Bronchial epithelial cell (primary cell): ENCODE results near the gene INSM2. TPM values are rescaled to one million over a fixed set of nuclear protein-coding genes. Genes with fewer than 3 reads are reported as not detected.
A peak's percentile ranks its signal among the peaks of the same experiment; 100 is the strongest.

ENCODE experiments used
- DNase-seq: peaks from one replicate; pipeline ENCODE4 v3.0.0-alpha.2; 2010; ENCODE audit warnings: low read depth
- FAIRE-seq: peaks from 2 replicates; lab custom pipeline; 2011; peaks lifted over from hg19 to GRCh38; lab: Jason Lieb, UNC
- H3K27me3 ChIP-seq: 2 replicates; pipeline ENCODE4 v1.5.1; 2011; ENCODE audit warnings: low read length; ENCODE audit not compliant: control insufficient read depth, insufficient read depth
- H3K36me3 ChIP-seq: 2 replicates; pipeline ENCODE4 v1.5.1; 2011; ENCODE audit warnings: low read length; ENCODE audit not compliant: control insufficient read depth, insufficient read depth
- H3K4me3 ChIP-seq: 2 replicates; pipeline ENCODE4 v1.5.1; 2011; ENCODE audit warnings: mild to moderate bottlenecking, low read depth, low read length, control low read depth
- total RNA-seq: library from RNA; depleted of rRNA; stranded (reverse); fragments of >200 nt; gene quantifications from 2 replicates; pipeline ENCODE4 v1.2.1, GENCODE V29; 2014
- TF ChIP-seq, protein P1 (sequence below): IDR thresholded peaks from 2 replicates; pipeline ENCODE4 v1.5.1; 2011; ENCODE audit warnings: mild to moderate bottlenecking, moderate library complexity, low read length, control low read depth, inconsistent platforms; ENCODE audit not compliant: insufficient read depth, severe bottlenecking

The INSM2 gene
- total RNA-seq, 1 donor from 2014 or later: not detected

DNA sequence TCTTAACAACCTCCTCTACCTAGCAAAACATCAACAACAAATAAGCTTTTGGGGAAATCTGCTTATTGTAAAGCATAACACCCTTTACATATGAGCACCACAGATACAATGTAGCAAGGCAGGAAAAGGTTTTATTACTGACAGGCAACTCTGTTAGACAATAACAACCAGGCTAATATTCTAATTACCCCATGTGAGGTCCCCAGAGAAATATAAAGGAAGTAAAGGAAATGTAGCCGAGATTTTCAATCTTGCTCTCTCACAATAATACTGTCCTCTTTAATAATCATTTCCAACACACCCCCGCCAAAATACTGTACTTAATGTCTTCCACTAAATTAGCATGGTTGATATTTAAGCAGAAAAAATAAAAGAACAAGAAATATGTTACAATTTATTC, 14.0 kb upstream of the INSM2 start:
- Histone ChIP-seq H3K36me3 (no peaks in the 10 kb centered on the region), H3K4me3 (no peak overlapping the region), H3K27me3 (no peaks in the 10 kb centered on the region)
- TF ChIP-seq, protein P1, sequence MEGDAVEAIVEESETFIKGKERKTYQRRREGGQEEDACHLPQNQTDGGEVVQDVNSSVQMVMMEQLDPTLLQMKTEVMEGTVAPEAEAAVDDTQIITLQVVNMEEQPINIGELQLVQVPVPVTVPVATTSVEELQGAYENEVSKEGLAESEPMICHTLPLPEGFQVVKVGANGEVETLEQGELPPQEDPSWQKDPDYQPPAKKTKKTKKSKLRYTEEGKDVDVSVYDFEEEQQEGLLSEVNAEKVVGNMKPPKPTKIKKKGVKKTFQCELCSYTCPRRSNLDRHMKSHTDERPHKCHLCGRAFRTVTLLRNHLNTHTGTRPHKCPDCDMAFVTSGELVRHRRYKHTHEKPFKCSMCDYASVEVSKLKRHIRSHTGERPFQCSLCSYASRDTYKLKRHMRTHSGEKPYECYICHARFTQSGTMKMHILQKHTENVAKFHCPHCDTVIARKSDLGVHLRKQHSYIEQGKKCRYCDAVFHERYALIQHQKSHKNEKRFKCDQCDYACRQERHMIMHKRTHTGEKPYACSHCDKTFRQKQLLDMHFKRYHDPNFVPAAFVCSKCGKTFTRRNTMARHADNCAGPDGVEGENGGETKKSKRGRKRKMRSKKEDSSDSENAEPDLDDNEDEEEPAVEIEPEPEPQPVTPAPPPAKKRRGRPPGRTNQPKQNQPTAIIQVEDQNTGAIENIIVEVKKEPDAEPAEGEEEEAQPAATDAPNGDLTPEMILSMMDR: no peak
- no peak for FAIRE-seq
- no peak for DNase-seq

DNA sequence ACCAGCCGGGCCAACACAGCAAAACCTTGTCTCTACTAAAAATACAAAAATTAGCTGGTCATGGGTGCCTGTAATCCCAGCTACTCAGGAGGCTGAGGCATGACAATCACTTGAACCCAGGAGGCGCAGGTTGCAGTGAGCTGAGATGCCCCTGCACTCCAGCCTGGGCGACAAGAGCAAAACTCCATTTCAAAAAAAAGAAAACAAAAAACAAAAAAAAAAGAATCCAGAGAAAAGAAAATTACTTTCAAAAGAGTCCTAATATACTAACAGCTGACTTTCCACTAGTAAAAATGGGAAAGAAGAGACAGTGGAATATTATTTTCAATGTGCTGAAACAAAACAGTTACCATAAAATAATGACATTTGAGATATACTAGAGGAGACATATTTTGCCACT, 8.3 kb upstream of the INSM2 start:
- Histone ChIP-seq H3K27me3 (peaks cover 7% of the 10 kb centered on the region), H3K36me3 (no peaks in the 10 kb centered on the region), H3K4me3 (no peak overlapping the region)
- TF ChIP-seq, protein P1: no peak
- FAIRE-seq (no peak), DNase-seq (no peak)

DNA sequence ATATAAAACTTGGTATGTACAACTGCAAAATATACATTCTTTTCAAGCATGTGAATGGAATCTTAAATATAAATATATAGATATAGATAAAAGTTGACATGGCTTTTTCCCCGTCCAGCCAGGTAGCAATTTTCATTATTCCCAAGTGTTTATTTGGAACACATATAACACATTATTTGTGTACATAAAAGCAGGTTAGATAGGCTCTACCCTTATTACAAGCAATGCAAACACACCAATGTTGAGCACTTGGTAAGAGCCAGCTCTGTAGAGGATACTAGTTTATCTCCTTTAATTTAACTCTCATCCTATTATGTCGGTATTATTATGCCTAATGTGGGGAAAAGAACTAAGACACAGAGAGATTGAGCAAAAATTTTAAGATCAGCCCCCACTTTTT, 7.0 kb upstream of the INSM2 start:
- Histone ChIP-seq H3K36me3 (no peaks in the 10 kb centered on the region), H3K4me3 (no peak overlapping the region), H3K27me3 (peaks cover 10% of the 10 kb centered on the region)
- TF ChIP-seq, protein P1: no peak
- DNase-seq (no peak), FAIRE-seq (no peak)

DNA sequence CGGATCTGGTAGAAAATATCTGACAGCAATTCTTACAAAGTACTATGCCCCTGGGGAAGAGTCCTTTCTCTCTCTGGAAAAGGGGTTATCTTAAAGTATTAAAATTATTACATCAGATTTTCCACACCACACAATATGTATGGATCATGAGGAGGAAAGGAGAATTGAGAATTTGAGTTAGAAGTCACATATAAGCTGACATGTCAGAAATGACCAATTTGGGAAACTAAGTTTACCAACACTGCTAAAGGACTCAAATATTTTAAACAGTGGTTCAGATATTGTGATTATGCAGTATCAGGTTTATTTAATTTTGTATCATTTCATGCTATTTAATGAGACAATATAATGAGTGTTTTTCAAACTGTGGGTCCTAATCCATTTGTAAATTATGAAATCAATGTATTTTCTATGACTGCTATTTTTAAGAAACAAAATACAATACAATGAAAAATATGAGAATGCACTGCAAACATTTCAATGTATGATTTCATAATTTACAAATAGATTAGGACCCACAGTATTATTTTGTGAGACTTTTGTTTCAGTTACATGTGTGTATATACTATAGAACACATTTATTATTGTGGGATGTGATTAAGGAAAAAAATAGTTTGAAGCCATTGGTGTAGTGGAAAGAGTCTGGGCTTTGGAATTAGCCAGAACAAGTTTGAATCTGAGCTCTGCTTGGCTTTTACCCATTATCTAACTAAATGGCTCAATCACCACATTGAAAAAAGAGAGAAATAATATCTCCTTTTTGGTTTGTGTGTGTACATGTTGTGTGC, 1.8 kb upstream of the INSM2 start:
- Histone ChIP-seq H3K36me3 (no peaks in the 10 kb centered on the region), H3K27me3 (peaks cover 32% of the 10 kb centered on the region), H3K4me3 (no peak overlapping the region)
- no peak for FAIRE-seq
- DNase-seq: no peak
- TF ChIP-seq, protein P1: no peak

DNA sequence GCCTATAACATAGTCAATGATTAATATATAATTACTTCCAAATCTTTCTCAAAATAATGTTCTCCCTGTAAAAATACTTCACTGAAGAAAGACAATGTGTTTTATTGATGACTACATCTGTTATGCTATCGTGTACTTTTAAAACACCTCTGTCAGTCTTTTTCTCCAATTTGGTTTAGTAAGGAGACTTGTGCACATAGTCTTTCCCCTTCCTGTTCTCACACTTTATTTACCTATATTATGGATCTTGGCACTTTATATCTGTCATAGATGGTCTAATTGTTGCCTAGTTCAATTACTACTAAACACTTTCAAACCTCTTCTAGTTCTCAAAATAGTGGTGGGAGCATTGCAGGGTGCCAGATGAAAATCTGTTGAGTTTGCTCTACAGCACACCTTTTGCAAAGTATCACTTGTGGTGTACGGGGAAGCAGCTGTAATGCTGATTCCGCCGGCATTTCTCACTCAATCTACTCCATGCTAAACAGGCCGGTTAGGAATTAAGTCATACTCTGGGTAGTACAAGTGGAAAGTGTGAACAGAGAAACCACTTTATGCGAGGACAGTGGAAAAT, 1.1 kb upstream of the INSM2 start:
- Histone ChIP-seq H3K36me3 (no peaks in the 10 kb centered on the region), H3K4me3 (peak overlapping the region; percentile 51), H3K27me3 (peaks cover 32% of the 10 kb centered on the region)
- TF ChIP-seq, protein P1: no peak
- DNase-seq (peak; percentile 13), FAIRE-seq (no peak)
